IMR-90 (cell line): ENCODE results near the gene MAML1. TPM values are rescaled to one million over a fixed set of nuclear protein-coding genes. Genes with fewer than 3 reads are reported as not detected.
A peak's percentile ranks its signal among the peaks of the same experiment; 100 is the strongest.

Experiments
- ATAC-seq: fragments of 200-7000 bp; cut with Tn5 transposase; 2 replicates; pipeline ENCODE4 v1.9.1; 2020; ENCODE audit warnings: low read depth, mild to moderate bottlenecking, moderate library complexity
- BruUV-seq: library from RNA; stranded (reverse); fragments of 400-500 nt; replicated peaks from 2 replicates; lab custom pipeline; 2021; lab: Mats Ljungman, UMichigan
- CTCF ChIA-PET: fragments of 300-600 bp; formaldehyde crosslinking; extraction: SDS; loops from one replicate; lab custom pipeline; 2021; ENCODE audit warnings: antibody characterized with exemption; lab: Yijun Ruan, JAX
- POLR2A ChIA-PET: fragments of 300-600 bp; sonication (Branson Sonifier 250); formaldehyde crosslinking; loops from one replicate; lab custom pipeline; 2022; ENCODE audit warnings: antibody characterized with exemption; ENCODE audit not compliant: unreplicated experiment; lab: Charles Lee
- DNase-seq: peaks from one replicate; pipeline ENCODE4 v3.0.0; 2013
- H2AFZ ChIP-seq: replicated peaks from 2 replicates; pipeline ENCODE3; 2013; ENCODE audit warnings: low read length, mild to moderate bottlenecking; ENCODE audit not compliant: poor library complexity
- H2AK5ac ChIP-seq: 2 replicates; pipeline ENCODE4 v1.6.1; 2013; ENCODE audit warnings: low read depth, low read length, inconsistent platforms
- H2AK9ac ChIP-seq: replicated peaks from 2 replicates; pipeline ENCODE3; 2013; ENCODE audit warnings: mild to moderate bottlenecking, low read depth, low read length, moderate library complexity; ENCODE audit not compliant: poor library complexity
- H2BK120ac ChIP-seq: 2 replicates; pipeline ENCODE4 v1.6.1; 2013; ENCODE audit warnings: low read depth, low read length, inconsistent platforms
- H2BK15ac ChIP-seq: 3 replicates; pipeline ENCODE4 v1.6.1; 2013; ENCODE audit warnings: low read depth, low read length, inconsistent platforms
- H2BK20ac ChIP-seq: 2 replicates; pipeline ENCODE4 v1.6.1; 2013; ENCODE audit warnings: low read depth, mild to moderate bottlenecking, inconsistent platforms, low read length, moderate library complexity
- H2BK5ac ChIP-seq: 2 replicates; pipeline ENCODE4 v1.6.1; 2013; ENCODE audit warnings: mild to moderate bottlenecking, low read depth, low read length, inconsistent platforms; ENCODE audit not compliant: poor library complexity, severe bottlenecking
- H3K14ac ChIP-seq: replicated peaks from 2 replicates; pipeline ENCODE4 v1.6.1; 2013; ENCODE audit warnings: low read depth, low read length, inconsistent platforms
- H3K18ac ChIP-seq: 2 replicates; pipeline ENCODE4 v1.6.1; 2013; ENCODE audit warnings: low read depth, low read length, control low read depth
- H3K23ac ChIP-seq: 2 replicates; pipeline ENCODE4 v1.6.1; 2013; ENCODE audit warnings: low read depth, low read length, inconsistent platforms
- H3K27ac ChIP-seq: 2 replicates; pipeline ENCODE4 v1.5.1; 2013; ENCODE audit warnings: mild to moderate bottlenecking, control low read depth, low read length; ENCODE audit not compliant: insufficient read depth
- H3K27me3 ChIP-seq: 2 replicates; pipeline ENCODE4 v1.6.1; 2013; ENCODE audit warnings: low read length; ENCODE audit not compliant: control insufficient read depth, insufficient read depth
- H3K36me3 ChIP-seq: 2 replicates; pipeline ENCODE4 v1.6.1; 2013; ENCODE audit warnings: low read length, mixed read lengths; ENCODE audit not compliant: control insufficient read depth, insufficient read depth
- H3K4ac ChIP-seq: 2 replicates; pipeline ENCODE4 v1.6.1; 2013; ENCODE audit warnings: low read depth, low read length, inconsistent platforms
- H3K4me1 ChIP-seq: 2 replicates; pipeline ENCODE4 v1.6.1; 2013; ENCODE audit warnings: low read length, mixed read lengths; ENCODE audit not compliant: control insufficient read depth, insufficient read depth
- H3K4me2 ChIP-seq: 2 replicates; pipeline ENCODE4 v1.6.1; 2013; ENCODE audit warnings: low read depth, mild to moderate bottlenecking, control low read depth, low read length, moderate library complexity
- H3K4me3 ChIP-seq: 2 replicates; pipeline ENCODE4 v1.5.1; 2013; ENCODE audit warnings: low read depth, mild to moderate bottlenecking, control low read depth, low read length, moderate library complexity; ENCODE audit not compliant: insufficient read depth
- H3K56ac ChIP-seq: 2 replicates; pipeline ENCODE4 v1.6.1; 2013; ENCODE audit warnings: low read length, inconsistent platforms; ENCODE audit not compliant: insufficient read depth; ENCODE audit errors: extremely low read depth
- H3K79me1 ChIP-seq, 2 experiments: 2 replicates each; pipeline ENCODE4 v1.6.1; 2013; ENCODE audit warnings: low read length in 2 of 2, inconsistent platforms in 1 of 2, low read depth in 1 of 2
- H3K9ac ChIP-seq: 2 replicates; pipeline ENCODE4 v1.6.1; 2013; ENCODE audit warnings: low read depth, low read length, control low read depth
- H3K9me1 ChIP-seq: 2 replicates; pipeline ENCODE4 v1.6.1; 2013; ENCODE audit warnings: low read length, inconsistent platforms; ENCODE audit not compliant: insufficient read depth
- H3K9me3 ChIP-seq: 2 replicates; pipeline ENCODE4 v1.6.1; 2013; ENCODE audit warnings: low read length; ENCODE audit not compliant: control insufficient read depth, insufficient read depth
- H4K20me1 ChIP-seq: 2 replicates; pipeline ENCODE4 v1.6.1; 2013; ENCODE audit warnings: low read length, inconsistent platforms; ENCODE audit not compliant: insufficient read depth
- H4K5ac ChIP-seq: 2 replicates; pipeline ENCODE4 v1.6.1; 2013; ENCODE audit warnings: mild to moderate bottlenecking, low read depth, low read length, control low read depth
- H4K8ac ChIP-seq, 2 experiments: 2 replicates each; pipeline ENCODE4 v1.6.1; 2013; ENCODE audit warnings: low read depth in 2 of 2, low read length in 2 of 2, control low read depth in 1 of 2, inconsistent platforms in 1 of 2
- H4K91ac ChIP-seq: 2 replicates; pipeline ENCODE4 v1.6.1; 2013; ENCODE audit warnings: low read depth, low read length, inconsistent platforms; ENCODE audit not compliant: insufficient read depth
- NFE2L2 ChIP-seq: fragments of 150-350 bp; IDR thresholded peaks from 2 replicates; pipeline ENCODE4 v1.6.1; 2016; ENCODE audit warnings: low read depth, mild to moderate bottlenecking, low read length
- POLR2A ChIP-seq: IDR thresholded peaks from 2 replicates; pipeline ENCODE4 v1.6.1; 2012; ENCODE audit warnings: mild to moderate bottlenecking, low read depth, low read length
- WGBS, 2 experiments: methylation state at CpG; one replicate each; pipeline versions ENCODE4 v1.1.5 to v1.1.7; 2013; ENCODE audit warnings: missing lambda C conversion rate in 2 of 2; ENCODE audit not compliant: insufficient read length in 1 of 2; ENCODE audit errors: extremely low coverage in 2 of 2; 5-methylcytosine and 5-hydroxymethylcytosine counted together
- dilution Hi-C: fragments of 300-500 bp; cut with HindIII; formaldehyde crosslinking; loops from one replicate; pipeline ENCODE4 v1.14.3; 2018; ENCODE audit warnings: low sequenced_read_pairs; ENCODE audit not compliant: unreplicated experiment
- in situ Hi-C: fragments of 300-500 bp; cut with MboI; formaldehyde crosslinking; loops from 3 replicates; pipeline ENCODE4 v1.14.3; 2019; ENCODE audit warnings: low sequenced_read_pairs, inconsistent platforms, mixed read lengths
- intact Hi-C: fragments of 100-400 bp; cut with micrococcal nuclease; formaldehyde crosslinking; loops from 2 replicates; pipeline ENCODE4 v1.10.0; 2022
- polyA plus RNA-seq, 3 experiments: library from polyadenylated mRNA; depleted of rRNA; stranded (reverse); fragments of >200 nt; gene quantifications; 2 replicates each; pipeline ENCODE4 v1.2.3, GENCODE V29; 2012; ENCODE audit warnings: low replicate concordance in 1 of 3
- total RNA-seq: library from RNA; depleted of rRNA; stranded (reverse); fragments of >200 nt; gene quantifications from 2 replicates; pipeline ENCODE4 v1.2.3, GENCODE V29; 2012
- TF ChIP-seq, protein P1 (sequence below): conservative IDR thresholded peaks from 2 replicates; pipeline ENCODE4 v1.5.1; 2012; ENCODE audit warnings: mild to moderate bottlenecking, low read depth, low read length, improper control_type of control experiment

MAML1 gene
- total and polyA plus RNA-seq, 2 of the 4 experiments (the other 2 are of a cell fraction), result 4.7 to 10.2 TPM

DNA sequence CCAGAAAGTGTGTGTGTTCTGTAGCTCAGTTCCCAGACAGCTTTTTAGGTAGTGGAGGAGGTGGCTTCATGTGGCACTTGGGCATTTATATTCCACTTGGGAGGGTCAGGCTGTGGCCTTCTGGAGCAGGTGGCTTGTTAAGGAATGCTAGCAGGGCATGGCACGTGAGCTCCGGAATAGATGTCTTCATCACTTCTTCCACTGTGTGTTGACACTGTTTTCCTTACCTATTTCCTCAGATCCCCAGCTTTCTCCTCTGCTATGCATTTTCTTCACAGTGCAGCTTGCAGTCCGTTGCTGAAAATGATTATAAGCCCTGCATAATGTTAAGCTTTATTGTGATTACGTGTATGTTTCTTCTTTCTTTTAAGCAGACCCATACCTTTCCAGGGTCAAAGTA is 3.3 kb upstream of the MAML1 start:
- Histone ChIP-seq H3K79me1 (peaks cover 13 to 24% of the 10 kb centered on the region in 2 experiments), H3K27me3 (no peaks in the 10 kb centered on the region), H2BK120ac (no peak overlapping the region), H4K5ac (no peak overlapping the region), H3K4ac (no peak overlapping the region), H3K4me3 (no peak overlapping the region), H3K14ac (no peak overlapping the region), H3K4me2 (no peak overlapping the region), H2BK5ac (no peak overlapping the region), H4K8ac (no peak overlapping the region), H2AK9ac (no peak overlapping the region), H3K9me1 (peaks cover 3% of the 10 kb centered on the region; the same call in 1 of the 2 replicates), H3K9ac (no peak overlapping the region), H3K27ac (no peak overlapping the region), H3K23ac (no peak overlapping the region), H3K9me3 (no peaks in the 10 kb centered on the region), H3K18ac (no peak overlapping the region), H3K36me3 (peaks cover 39% of the 10 kb centered on the region), H4K91ac (no peak overlapping the region), H2BK15ac (no peak overlapping the region), H3K56ac (no peak overlapping the region), H2AFZ (no peak overlapping the region), H2BK20ac (no peak overlapping the region), H2AK5ac (no peak overlapping the region), H4K20me1 (peaks cover 11% of the 10 kb centered on the region), H3K4me1 (peaks cover 6% of the 10 kb centered on the region)
- CTCF ChIA-PET, result no interaction called here
- 100% methylated on average over 2 of the region's 4 CpGs; no CpG with 5 or more reads in 1 of the 2 experiments for WGBS, 2 experiments
- TSS peak; percentile 75 for BruUV-seq
- in situ Hi-C loops (no loop called here), intact Hi-C loops (no loop called here), dilution Hi-C loops (no loop called here)
- DNase-seq (no peak), ATAC-seq (no peak)
- TF ChIP-seq, protein P1, sequence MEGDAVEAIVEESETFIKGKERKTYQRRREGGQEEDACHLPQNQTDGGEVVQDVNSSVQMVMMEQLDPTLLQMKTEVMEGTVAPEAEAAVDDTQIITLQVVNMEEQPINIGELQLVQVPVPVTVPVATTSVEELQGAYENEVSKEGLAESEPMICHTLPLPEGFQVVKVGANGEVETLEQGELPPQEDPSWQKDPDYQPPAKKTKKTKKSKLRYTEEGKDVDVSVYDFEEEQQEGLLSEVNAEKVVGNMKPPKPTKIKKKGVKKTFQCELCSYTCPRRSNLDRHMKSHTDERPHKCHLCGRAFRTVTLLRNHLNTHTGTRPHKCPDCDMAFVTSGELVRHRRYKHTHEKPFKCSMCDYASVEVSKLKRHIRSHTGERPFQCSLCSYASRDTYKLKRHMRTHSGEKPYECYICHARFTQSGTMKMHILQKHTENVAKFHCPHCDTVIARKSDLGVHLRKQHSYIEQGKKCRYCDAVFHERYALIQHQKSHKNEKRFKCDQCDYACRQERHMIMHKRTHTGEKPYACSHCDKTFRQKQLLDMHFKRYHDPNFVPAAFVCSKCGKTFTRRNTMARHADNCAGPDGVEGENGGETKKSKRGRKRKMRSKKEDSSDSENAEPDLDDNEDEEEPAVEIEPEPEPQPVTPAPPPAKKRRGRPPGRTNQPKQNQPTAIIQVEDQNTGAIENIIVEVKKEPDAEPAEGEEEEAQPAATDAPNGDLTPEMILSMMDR, result no peak
- TF ChIP-seq POLR2A, result no peak
- no peak for TF ChIP-seq NFE2L2
- POLR2A ChIA-PET, result no interaction called here
